Glomerular endothelial cell (primary cell): Measurements from ENCODE around the gene AUTS2. TPM values are rescaled to one million over a fixed set of nuclear protein-coding genes. Genes with fewer than 3 reads are reported as not detected.

Experiments used
- DNase-seq: peaks from one replicate; pipeline ENCODE4 v3.0.0-alpha.2; 2011; ENCODE audit warnings: low read depth, low spot score; ENCODE audit errors: extremely low read depth
- total RNA-seq: library from RNA; depleted of rRNA; stranded (reverse); fragments of >200 nt; gene quantifications from 2 replicates; pipeline ENCODE4 v1.2.3, GENCODE V29; 2015

AUTS2 gene
- total RNA-seq, 1 donor from 2014 or later: 24.8 TPM

- no peak for DNase-seq
Observed at GRCh38 chr7:70494225-70495032, 896.2 kb downstream of the AUTS2 start.

GRCh38 chr7:70495033-70495376 lies 896.7 kb downstream of the AUTS2 start:
- no peak for DNase-seq

GRCh38 chr7:70497793-70498192 lies 899.5 kb downstream of the AUTS2 start:
- no peak for DNase-seq

DNA sequence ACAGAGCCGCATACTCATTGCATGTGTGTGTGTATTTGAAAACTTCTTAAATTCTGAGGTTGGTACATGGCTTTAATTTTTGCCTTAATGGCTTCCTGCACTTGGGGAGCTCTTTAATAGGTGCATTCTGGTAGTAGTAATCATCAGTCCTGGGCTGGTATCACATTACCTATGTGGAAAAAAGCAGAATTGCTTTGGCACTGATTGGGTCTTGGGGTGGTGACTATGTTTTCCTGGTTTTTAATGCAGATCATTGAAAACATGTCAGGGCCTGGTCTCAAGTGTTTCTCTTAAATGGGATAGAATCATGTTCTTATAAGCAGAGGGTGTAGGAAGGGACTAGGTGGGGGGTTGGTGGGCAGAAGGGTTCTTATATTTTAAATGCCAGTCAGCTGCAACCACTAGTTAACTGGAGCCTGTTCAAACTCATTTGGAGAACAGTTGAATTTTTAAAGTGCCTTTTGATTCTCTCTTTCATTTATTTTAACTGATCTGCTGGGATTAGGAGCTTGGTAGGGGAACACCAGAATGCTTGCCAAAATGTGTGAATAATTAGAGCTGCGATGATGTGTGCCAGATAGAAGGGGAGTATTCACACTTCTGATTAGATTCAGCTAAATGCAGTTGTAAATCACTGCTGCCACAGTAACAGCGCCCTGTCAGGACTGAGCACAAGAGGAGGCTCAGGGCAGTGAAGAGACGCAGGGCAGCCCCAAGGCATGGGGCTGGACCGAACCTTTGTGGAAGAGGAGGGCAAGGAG lies 900.1 kb downstream of the AUTS2 start:
- DNase-seq: no peak

GRCh38 chr7:70500261-70500660 lies 902.0 kb downstream of the AUTS2 start:
- DNase-seq: no peak

DNA sequence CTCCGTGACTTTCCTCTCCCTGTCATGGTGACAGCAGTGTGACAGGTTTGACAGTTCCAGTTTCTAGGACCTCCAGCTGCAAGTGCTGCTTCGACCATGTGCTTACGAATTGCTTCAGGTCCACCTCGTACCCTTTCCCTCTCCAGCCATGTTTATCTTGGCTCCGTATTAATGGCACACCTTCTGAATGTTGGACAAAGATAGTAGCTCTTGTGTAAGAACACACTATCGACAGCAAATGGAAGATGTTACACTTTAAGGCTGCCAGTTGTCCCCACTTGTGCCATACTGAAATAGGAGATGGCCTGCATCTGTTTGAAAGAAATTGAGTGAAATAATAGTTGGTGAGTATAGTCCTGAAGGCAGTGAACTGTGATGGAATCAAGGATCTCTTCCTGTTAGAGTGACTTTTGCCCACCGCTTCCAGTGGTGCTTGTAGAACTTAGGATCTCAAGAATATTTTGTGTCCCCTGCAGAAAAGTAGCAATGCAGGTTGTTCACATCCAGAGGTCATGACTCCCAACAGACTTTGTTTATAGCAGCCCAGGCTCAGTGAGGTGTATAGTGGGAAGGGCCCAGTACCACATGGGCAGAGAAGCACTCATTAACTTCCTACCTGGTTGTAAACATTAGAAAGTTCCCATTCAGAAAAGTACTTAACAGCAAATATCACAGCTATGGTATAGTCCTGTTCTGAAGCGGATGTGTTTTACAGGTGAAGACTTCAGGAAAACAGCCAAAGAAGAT lies 904.0 kb downstream of the AUTS2 start:
- no peak for DNase-seq

DNA sequence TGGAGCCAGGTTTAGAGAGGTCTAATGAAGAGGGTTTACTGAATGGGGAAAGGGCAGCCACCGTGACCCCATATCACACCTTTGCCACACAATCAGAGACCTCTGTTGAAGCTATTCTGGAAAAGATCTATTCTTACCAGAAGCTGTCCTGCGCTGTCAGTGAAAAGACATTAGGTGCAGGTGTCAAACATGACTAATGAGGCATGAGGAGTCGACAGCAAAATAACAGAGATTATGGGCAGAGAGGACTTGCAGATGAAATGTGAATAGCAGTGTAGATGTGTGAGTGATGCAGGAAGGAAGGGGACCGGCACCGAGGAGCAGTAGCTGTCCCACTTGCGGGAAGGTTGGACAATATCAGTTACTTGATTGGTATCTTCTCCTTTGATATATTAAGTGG lies 906.0 kb downstream of the AUTS2 start:
- no peak for DNase-seq

DNA sequence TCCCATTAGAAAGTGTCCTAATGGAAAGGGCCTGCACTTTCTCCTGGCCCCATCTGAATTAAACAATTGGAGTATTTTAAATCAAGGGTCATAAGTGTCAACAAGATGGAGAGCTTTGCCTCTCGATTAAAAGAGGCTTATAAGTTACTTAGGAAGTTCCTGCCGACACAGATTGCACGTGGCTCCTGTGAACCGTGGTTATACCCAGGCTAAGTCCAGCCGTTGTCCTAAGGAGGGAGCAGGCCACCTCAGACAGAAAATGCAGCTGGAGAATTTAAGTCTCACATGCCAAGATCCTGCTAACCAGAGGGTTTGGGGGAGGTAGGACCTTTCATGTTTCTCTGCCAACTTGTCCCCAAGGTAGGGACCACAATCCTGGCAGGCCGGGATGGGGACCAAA lies 907.2 kb downstream of the AUTS2 start:
- no peak for DNase-seq

GRCh38 chr7:70505886-70506285 lies 907.6 kb downstream of the AUTS2 start:
- no peak for DNase-seq

- no peak for DNase-seq
Observed at GRCh38 chr7:70506434-70506833, 908.2 kb downstream of the AUTS2 start.

- no peak for DNase-seq
Observed at GRCh38 chr7:70512144-70512543, 913.9 kb downstream of the AUTS2 start.

- no peak for DNase-seq
Observed at GRCh38 chr7:70512761-70513160, 914.5 kb downstream of the AUTS2 start.

DNA sequence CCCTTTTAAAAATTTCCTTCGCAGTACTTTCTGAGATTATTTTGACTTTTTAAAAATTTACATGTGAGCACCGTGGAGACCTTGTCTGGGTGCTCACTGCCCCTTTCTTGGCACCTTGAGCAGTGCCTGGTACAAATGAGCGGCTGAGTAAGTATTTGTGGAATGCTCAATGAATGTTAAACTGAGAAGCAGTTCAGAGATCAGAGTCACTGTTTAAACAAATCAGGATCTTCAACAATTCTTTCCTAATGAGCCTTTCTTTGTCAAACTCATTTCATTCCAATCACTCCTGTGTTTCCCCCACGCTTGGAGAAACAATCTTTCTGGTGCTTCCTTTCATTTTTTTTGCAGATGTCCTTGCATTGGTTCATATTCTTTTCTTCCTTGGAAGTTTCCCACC lies 922.3 kb downstream of the AUTS2 start:
- DNase-seq: no peak

GRCh38 chr7:70523249-70523988 lies 925.1 kb downstream of the AUTS2 start:
- no peak for DNase-seq

- DNase-seq: no peak
Observed at GRCh38 chr7:70523989-70524351, 925.7 kb downstream of the AUTS2 start.

DNA sequence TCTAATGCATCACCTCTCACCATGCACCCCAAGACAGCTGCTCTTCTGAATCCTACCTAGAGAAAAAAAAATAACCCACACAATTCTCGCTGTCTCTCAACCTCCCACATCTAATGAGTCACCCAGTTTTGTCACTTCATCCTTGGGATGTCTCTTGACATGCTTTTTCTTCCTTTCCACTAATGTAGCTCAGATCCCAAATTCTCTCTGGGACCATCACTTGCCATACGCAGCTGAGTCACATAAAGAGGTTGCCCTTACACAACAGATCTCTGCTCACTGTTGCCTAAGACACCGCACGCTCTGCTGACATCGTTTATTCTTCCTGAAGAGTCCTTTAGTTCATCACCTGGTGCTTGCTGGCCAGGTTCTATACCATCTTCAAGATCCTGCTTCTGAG lies 927.7 kb downstream of the AUTS2 start:
- no peak for DNase-seq

- DNase-seq: no peak
Observed at GRCh38 chr7:70527520-70528115, 929.3 kb downstream of the AUTS2 start.

- DNase-seq: no peak
Observed at GRCh38 chr7:70529436-70529835, 931.2 kb downstream of the AUTS2 start.

DNA sequence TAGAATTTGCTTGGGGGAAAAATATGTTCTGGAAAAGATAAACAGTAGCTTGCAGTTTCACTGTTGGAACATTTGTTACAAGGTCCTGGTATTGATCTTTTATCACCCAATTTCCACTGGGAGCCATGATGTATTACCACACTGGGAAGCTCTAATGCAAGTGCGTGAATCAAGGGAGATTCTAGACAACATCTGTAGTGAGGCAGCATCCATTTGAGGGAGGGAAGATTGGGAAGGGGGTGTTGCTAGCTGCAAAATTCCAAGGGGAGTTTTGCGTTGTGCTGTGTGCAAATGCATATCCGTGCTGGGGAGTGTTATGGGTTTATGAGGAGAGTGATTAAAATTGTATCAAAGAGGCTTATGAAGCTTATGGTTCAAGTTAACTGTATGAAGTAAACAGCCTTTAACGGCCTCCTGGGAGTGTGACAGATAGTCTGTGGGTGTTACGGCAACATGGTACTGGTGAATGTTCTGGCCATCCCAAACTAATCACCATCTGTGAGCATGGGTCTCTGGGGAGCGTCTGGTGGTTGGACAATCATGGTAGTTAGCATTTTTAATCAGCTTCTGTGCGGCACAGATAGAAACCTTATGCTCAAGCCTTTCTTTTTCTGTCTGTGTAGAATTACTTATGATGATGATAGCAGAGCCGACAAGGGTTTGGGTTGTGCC lies 931.8 kb downstream of the AUTS2 start:
- no peak for DNase-seq

DNA sequence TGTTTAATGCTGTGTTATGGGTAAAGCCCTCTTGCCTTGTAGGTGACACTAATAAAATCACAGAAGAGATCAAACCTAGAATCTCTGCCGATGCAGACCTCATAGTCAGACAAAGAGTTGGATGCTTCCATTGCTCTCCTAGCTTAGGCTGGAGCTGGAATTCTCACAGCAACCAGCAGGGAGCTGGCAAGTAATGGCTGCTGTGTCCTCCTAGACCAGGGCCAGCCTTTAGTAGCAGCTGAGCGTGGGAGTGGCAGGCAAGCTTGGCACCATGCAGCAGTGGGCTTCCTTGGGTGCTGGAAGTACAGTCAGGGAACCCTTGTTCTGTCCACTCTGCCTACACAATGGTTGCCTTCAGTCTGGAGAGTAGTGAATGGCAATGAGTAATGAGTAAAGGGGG lies 935.3 kb downstream of the AUTS2 start:
- DNase-seq: no peak
